GM12864 (cell line): ENCODE results near the gene NUP98.

Experiments used
- DNase-seq: peaks from one replicate; pipeline ENCODE4 v3.0.0-alpha.2; 2011; ENCODE audit warnings: low read depth
- H3K4me3 ChIP-seq: 2 replicates; pipeline ENCODE4 v1.5.1; 2011; ENCODE audit warnings: mild to moderate bottlenecking, low read depth, low read length, control low read depth
- CTCF ChIP-seq: IDR thresholded peaks from 2 replicates; pipeline ENCODE4 v1.5.1; 2011; ENCODE audit warnings: low read depth, mild to moderate bottlenecking, moderate library complexity, low read length, control low read depth, inconsistent platforms; ENCODE audit errors: missing control alignments

NUP98 gene

GRCh38 chr11:3635641-3636375 is 161.5 kb downstream of the NUP98 start:
- no peak for DNase-seq
- no peak overlapping the region for H3K4me3 ChIP-seq
- TF ChIP-seq CTCF = no peak

- no peak for TF ChIP-seq CTCF
- no peak for DNase-seq
- no peak overlapping the region for H3K4me3 ChIP-seq
Observed at GRCh38 chr11:3632070-3632660, 165.2 kb downstream of the NUP98 start.

GRCh38 chr11:3631331-3631730 is 166.0 kb downstream of the NUP98 start:
- H3K4me3 ChIP-seq = no peak overlapping the region
- DNase-seq = no peak
- no peak for TF ChIP-seq CTCF

GRCh38 chr11:3627291-3627690 is 170.1 kb downstream of the NUP98 start:
- no peak for DNase-seq
- no peak for TF ChIP-seq CTCF

GRCh38 chr11:3626250-3626960 is 170.9 kb downstream of the NUP98 start:
- no peak for TF ChIP-seq CTCF
- DNase-seq = no peak

More at GRCh38 chr11:3627291-3627690, 170.1 kb downstream of the NUP98 start:
- H3K4me3 ChIP-seq = no peak overlapping the region

More at GRCh38 chr11:3626250-3626960, 170.9 kb downstream of the NUP98 start:
- no peak overlapping the region for H3K4me3 ChIP-seq
